Tibial nerve (tissue), 3 donors: ENCODE results near the gene FGB.

Source experiments
- POLR2A ChIP-seq, 2 donors: fragments of 450-650 bp; IDR thresholded peaks; one replicate each; pipeline ENCODE4 v1.6.1; 2017; ENCODE audit warnings: antibody characterized with exemption in 2 of 2, mild to moderate bottlenecking in 2 of 2, moderate library complexity in 2 of 2
- TF ChIP-seq, protein P1 (sequence below), 5 experiments: fragments of 200-600 bp in 3 of 5; fragments of 450-650 bp in 2 of 5; sonication (generic) in 3 of 5; IDR thresholded peaks; one replicate each; pipeline ENCODE4 v1.5.1; 2016 to 2019; ENCODE audit warnings: antibody characterized with exemption in 5 of 5, mild to moderate bottlenecking in 3 of 5, moderate library complexity in 2 of 5

DNA sequence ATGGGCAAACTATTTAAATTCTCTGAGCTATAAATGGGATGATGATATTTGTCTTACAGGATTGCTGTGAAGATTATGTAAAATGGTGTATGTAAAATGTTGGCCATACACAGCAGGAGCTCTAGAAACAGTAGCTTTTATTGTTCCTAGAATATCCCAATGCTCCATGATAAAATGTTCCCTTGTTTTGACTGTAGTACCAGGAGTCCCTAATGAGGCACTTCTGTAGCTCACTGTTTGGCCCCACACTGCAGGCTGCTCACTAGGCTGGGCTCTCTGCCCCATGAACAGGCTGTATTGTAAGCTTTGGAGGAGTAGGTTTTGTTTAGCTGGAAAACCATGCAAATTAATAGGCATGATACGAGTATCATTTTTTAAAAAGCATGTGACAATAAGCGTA, 31.1 kb downstream of the FGB start:
- TF ChIP-seq, protein P1, sequence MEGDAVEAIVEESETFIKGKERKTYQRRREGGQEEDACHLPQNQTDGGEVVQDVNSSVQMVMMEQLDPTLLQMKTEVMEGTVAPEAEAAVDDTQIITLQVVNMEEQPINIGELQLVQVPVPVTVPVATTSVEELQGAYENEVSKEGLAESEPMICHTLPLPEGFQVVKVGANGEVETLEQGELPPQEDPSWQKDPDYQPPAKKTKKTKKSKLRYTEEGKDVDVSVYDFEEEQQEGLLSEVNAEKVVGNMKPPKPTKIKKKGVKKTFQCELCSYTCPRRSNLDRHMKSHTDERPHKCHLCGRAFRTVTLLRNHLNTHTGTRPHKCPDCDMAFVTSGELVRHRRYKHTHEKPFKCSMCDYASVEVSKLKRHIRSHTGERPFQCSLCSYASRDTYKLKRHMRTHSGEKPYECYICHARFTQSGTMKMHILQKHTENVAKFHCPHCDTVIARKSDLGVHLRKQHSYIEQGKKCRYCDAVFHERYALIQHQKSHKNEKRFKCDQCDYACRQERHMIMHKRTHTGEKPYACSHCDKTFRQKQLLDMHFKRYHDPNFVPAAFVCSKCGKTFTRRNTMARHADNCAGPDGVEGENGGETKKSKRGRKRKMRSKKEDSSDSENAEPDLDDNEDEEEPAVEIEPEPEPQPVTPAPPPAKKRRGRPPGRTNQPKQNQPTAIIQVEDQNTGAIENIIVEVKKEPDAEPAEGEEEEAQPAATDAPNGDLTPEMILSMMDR (IDR thresholded peaks at IDR 0.05): no peak
- TF ChIP-seq POLR2A (IDR thresholded peaks at IDR 0.05): no peak
